ENCODE data around the gene ACOT7. TPM values are rescaled to one million over a fixed set of nuclear protein-coding genes. Genes with fewer than 3 reads are reported as not detected.
A peak's percentile ranks its signal among the peaks of the same experiment; 100 is the strongest.

Gene ACOT7
- total RNA-seq, 2 donors from 2014 or later: 9.9 to 12.9 TPM

DNA sequence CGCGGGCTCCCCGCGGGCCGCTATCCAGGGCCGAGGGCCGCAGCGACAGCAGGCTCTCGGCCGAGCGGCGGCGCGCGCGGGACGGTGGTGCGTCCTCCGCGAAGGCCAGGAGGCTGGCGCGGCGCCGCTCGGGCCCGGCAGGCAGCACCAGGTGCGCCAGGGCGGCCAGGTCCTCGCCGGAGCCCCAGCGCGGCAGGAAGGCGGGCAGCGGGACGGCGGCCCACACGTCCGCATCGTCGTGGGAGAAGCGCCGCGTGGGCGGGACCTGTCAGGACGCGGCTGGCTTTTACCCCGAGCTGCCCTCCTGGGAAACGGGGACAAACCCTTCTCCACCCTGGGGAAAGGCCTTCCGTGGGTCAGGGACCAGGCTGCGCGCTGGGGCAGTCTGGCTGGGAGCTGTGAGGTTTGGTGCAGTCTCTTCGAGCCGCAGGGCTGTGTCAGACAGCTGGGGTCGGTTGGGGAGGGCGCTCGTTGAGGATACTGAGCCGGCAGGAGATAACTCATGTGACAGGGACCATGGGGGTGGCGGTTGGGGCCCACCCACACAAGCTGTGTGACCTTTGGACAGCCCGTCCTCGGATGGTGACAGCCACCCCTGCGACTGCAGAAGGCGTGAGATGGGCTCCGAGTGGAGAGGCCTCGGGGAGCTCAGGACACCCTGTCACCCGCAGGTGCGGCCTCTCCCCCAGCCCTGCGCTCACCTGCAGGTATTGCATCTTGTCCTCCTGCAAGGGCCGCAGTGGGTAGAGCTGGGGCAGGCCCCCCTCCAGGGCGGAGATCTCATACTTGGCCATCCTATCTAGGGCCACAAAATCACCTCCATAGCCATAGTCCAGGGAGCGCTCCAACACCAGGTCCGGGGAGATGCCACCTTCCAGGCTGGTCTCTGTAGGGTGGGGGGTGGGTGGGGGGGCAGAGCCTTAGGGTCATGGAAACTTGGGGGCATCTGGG lies 143.6 kb downstream of the ACOT7 start:
- intact Hi-C loops (cut with DNase I): loop anchor here (2.0 to 10.0 kb wide), 3 partner anchors 93 to 155 kb away; no protein-coding TSS in a partner anchor

GRCh38 chr1:6248932-6249738 lies 144.4 kb downstream of the ACOT7 start:
- DNase-seq (peak; percentile 62), ATAC-seq (peak; percentile 6 to 21)
- intact Hi-C loops (cut with DNase I): loop anchor here (2.0 to 10.0 kb wide), 3 partner anchors 94 to 156 kb away; no protein-coding TSS in a partner anchor

More for the DNA sequence above, 143.6 kb downstream of the ACOT7 start:
- DNase-seq (no peak), ATAC-seq (no peak)

DNA sequence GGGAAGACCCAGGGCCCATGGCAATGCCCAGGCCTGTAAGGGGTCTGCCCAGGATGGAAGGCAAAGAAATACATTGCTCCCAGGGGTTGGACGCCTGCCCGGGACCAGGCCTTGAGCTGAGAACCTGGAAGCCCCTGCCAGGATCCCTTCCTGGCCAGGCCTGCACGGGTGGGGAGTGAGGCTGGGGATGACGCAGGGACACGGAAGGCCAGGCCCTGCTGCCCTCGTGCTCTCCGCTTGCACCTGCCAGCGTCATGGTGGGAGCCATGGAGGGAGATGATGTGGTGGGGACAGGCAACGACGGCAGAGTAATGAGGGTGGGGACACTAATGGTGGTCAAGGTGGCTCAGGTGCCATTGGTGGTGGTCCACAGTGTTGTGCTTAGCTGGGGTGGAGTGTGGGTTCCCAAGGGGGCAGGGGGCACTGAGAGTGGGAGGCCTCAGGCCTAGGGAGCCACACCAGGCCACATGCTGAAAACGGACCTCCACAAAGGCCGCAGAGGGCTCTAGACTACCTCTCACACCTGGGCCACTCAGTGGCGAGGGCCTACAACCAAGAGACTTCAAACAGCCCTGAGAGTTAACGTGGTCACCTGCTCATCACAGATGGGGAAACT lies 145.3 kb downstream of the ACOT7 start:
- intact Hi-C loops (cut with DNase I): loop anchor here (2.0 to 10.0 kb wide), 3 partner anchors 95 to 157 kb away; no protein-coding TSS in a partner anchor
- DNase-seq: no peak
- no peak for ATAC-seq

GRCh38 chr1:6247651-6248050 lies 145.9 kb downstream of the ACOT7 start:
- ATAC-seq: no peak
- DNase-seq: no peak
- intact Hi-C loops (cut with DNase I): loop anchor here (2.0 to 10.0 kb wide), 4 partner anchors 95 to 157 kb away; no protein-coding TSS in a partner anchor

DNA sequence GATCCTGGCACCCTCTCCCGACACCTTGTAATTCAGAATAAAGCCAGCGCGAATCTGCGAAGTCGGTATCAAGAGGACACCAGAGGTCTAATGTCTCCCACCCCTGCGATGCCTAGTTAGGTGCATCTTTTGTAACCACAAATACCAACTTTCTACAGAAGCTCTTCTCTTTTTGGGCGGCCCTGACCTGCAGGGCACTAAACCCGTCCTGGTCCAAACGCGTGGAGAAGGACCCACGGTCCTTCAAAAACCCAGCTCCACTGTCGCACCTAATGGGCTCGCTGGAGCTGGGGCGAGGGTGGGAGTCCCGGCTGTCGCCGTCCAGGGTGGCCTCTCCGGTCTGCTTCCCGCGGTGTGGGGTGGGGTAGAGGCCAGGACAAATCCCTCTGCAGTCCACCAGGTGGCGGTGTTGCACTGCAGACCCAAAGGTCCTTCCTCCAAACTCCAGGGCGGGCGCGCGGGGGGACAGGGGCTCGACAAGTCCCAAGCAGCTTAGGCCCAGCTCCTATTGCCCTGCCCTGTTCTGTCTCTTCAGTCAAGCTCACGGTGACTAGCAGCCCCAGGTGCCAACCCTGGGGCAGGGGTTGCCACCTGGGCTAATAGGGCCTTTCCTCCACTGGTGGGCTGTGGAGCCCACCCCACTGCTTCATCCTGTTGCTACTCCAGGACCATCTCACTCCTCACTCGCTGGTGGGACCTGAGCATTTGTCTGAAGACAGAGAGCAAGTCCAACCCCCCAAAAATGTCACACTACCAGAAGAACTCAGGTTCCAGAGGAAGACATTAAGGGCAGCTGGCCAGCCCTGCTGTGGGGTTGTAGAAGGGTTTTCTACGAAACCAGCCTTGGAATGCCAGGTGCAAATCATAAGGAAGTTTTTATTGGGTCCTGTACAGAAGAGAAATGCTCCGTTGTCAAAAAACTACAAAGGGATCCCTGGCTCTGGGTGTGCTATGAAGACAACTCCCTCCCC lies 146.8 kb downstream of the ACOT7 start:
- ATAC-seq: peak; percentile 62 to 63
- peak; percentile 87 for DNase-seq
- intact Hi-C loops (cut with DNase I): loop anchor here (1.0 to 10.0 kb wide), 4 partner anchors 97 to 158 kb away; no protein-coding TSS in a partner anchor

DNA sequence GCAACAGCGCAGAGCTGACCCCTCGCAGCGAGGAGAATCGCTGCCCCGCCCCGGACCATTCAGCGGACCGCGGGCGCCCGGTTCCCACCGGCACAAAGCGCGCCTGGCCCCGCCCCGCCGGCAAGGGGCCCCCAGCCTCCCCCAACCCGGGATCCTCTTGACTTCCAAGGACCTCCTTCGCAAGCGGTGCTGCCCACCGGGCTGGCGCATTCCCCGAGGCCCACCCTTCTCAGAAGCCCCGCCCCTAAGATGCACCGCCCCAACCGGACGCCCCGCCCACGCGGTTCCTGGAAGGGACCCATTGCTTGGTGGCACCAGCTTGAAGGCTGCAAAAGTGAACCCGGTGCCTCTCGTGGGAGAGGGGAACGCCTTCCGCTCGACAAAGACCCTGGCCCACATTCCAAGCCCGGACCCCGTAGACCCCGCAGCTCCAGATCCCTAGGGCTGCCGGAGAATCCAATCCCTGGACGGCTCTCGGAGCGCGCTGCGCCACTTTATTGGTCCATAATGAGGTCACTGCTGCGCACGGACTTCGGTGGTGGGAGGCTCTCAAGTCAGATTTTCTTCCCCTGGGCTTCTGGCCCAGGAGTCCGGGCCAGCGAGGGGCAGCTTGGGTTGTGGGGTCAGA lies 147.6 kb downstream of the ACOT7 start:
- intact Hi-C loops (cut with DNase I): loop anchor here (1.0 to 10.0 kb wide), 4 partner anchors 97 to 159 kb away; no protein-coding TSS in a partner anchor
- no peak for DNase-seq
- no peak for ATAC-seq

- DNase-seq (peak; percentile 86), ATAC-seq (peak; percentile 70 to 79)
- intact Hi-C loops (cut with DNase I): loop anchor here (10.0 kb wide), 2 partner anchors 140 to 160 kb away; no protein-coding TSS in a partner anchor
Measured at GRCh38 chr1:6245086-6245868, 148.3 kb downstream of the ACOT7 start.

DNA sequence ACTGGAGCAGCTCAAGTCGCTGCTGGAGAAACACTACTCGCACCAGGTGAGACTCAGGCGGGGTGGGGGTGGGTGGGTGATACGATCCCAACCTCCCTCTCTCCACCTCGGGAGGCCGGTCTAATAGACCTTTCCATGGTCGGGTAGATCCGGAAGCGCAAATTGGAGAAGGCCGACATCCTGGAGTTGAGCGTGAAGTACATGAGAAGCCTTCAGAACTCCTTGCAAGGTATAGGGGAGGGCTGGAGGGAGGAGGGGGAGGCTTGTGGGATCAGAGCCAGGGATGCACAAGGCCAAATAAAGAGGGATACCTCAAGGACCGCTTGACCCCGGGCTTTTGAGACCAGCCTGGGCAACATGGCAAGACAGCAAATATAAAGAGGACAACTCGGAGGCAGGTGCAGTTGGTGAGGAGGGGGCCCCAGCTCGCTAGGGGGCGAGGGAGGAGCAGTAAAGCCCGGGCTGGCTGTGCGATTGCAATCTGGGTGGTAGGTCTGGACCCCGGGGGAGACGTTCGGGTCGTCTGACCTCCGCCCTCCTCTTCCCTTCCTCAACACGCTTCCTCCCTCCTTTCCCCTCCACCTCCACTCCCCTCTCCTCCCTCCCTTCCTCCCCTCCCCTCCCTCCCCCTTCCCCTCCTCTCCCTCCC lies 149.0 kb downstream of the ACOT7 start:
- intact Hi-C loops (cut with DNase I): loop anchor here (5.0 to 10.0 kb wide), 5 partner anchors 37 to 192 kb away; partner anchors contain the start of gene RNF207 (in 1 of the 2)
- DNase-seq (no peak), ATAC-seq (no peak)

DNA sequence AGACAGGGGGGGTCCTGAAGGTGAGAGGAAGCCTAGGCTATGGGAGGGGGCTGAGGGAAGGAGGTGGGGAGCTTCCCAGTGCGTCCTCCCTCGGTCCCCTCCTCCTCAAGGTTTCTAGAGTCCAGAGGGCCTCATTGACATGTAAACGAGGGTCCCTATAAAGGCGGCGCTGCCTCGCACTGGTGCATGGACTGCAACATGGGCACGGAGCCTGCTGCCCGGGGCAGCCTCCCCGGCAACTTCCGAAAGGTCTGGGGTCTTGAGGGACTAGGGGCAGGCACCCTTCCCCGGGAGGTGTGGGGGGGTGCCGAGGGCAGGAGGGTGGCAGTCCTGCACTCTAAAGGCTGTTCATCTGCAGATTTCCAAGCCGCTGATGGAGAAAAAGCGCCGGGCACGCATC lies 149.6 kb downstream of the ACOT7 start, which contains the start of gene HES3:
Gene HES3, plus strand, starts transcription at position 187 of the 400 bp plus-strand sequence. Its CDS starts 187 bp downstream, at position 374.
- DNase-seq (no peak), ATAC-seq (no peak)
- intact Hi-C loops (cut with DNase I): loop anchor here (5.0 to 10.0 kb wide), 5 partner anchors 37 to 192 kb away; partner anchors contain the start of gene RNF207 (in 1 of the 2)

DNA sequence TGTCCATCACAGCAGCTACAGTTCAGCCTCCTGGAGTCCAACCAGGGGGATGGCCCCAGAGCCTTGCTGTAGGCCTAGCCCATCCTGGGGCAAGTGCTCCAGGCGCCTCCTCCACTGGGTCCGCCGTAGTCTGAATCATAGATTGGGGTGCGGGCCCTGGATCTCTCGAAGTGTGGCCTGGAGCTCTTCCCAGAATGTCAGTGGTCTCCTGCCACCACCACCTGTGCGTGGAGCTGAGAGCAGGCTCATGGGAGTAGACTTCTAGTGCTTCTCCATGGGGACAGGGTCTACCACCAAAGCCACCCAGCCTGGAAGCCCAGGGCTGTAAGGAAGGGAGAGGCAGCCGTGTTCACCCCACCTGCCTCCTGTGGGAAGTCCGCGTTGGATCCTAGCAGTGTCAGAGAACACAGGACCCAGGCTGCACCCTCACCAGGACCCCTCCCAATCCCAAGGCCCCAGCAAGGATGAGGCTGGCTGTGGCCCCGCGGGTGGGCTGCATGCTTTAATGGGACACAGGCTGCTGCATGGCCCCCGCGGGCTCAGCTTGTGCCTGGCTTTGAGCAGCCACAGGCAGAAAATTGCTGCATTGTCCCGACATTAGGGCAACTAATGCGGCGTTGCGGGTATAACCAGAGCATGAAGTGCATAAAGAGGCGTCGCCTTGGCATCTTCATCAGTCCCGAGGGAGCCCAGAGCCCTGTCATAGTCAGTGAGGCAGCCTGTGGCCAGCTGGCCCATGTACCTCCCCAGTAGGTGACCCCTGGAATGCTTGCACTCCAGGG lies 150.3 kb downstream of the ACOT7 start:
- DNase-seq (no peak), ATAC-seq (no peak)
- intact Hi-C loops (cut with DNase I): loop anchor here (5.0 to 10.0 kb wide), 5 partner anchors 36 to 191 kb away; partner anchors contain the start of gene RNF207 (in 1 of the 2)

DNA sequence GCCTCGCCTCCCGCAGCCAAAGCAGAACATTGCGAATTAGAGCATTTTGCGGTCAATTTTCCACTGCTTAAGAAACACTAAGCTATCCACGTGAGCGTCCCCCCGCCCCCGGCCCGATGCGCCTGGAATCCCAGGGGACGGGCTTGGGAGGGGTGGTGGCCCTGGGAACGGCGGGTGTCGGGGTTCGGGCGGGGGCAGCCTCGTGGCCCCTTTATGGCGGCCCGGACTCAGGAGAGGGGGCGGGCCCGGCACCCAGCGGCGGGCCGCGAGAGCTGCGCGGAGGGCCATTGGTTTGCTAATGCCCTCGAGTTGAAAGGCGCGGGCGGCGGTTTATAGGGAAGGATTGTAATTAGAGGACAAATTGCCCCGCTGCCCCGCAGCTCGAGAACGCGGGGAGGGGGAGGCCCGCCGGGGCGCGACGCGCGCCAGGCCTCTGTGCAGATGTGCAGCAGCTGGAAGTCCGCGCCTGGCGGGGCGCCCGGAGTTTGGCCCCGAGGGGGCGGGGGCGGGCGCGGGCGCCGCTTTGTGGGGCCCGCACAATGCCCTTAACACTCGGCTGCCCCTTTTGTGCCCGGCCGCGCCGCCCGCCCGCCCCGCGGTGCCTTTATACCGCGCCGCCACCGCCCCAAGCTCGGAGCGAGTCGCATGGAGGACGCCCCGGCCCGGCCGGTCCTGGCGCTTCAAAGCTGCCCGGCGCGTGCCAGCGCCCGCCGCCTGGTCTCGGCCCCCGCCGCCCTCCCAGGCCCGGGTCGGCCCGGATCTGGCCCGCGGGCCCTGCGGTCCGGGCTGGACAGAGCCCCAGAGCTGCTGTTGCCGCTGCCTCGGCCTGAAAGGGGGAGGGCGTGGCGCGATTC lies 151.5 kb downstream of the ACOT7 start:
- no peak for ATAC-seq
- intact Hi-C loops (cut with DNase I): loop anchor here (5.0 to 10.0 kb wide), 5 partner anchors 35 to 190 kb away; partner anchors contain the start of gene RNF207 (in 1 of the 2)
- no peak for DNase-seq

DNA sequence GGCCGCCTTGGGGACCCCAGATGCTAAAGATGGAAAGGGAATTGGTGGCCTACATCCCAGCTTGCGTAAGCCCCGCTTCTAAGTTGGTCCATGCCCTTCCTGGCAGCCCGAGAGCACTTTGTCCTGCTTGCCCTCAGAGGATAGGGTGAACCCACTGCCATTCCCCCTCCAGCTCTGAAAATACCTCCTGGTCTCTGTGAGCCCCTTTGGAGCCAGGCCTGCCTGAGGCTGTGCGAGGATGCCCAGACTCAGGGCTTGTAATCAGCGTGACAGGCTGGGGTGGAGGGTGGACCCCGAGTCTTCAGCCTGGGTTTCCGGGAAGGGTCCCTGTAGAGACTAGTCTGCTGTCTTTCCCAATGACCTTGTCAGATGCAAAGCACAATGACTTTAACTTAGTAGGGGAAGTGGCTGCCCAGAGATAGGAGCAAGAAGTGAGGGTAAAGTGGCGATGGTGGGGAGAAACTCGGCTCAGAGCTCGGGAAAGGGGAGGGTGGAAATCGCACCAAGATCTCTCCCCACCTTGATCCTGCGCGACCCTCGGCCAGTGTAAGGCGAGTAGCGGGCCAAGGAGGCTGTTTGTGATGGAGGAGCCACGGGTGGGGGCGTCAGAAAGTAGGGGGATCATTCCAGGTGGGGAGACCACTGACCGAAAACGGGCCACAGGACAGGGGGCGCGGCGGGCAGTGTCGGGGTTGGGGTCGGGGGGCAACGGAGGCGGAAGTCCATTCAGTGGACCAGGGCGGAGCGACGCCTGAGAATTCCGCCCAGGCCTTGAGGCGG lies 152.3 kb downstream of the ACOT7 start:
- DNase-seq (no peak), ATAC-seq (no peak)
- intact Hi-C loops (cut with DNase I): loop anchor here (5.0 to 10.0 kb wide), 5 partner anchors 34 to 189 kb away; partner anchors contain the start of gene RNF207 (in 1 of the 2)
